Glutamatergic neuron (in vitro differentiated cells): ENCODE measurements around the gene TAPT1. TPM values are rescaled to one million over a fixed set of nuclear protein-coding genes. Genes with fewer than 3 reads are reported as not detected.

Experiments used
- DNase-seq: peaks from one replicate; pipeline ENCODE4 v3.0.0; 2022
- H3K27ac Mint-ChIP-seq: one replicate; pipeline ENCODE4 v1.8.0; 2020; ENCODE audit warnings: mild to moderate bottlenecking, mixed read lengths, inconsistent platforms; ENCODE audit not compliant: unreplicated experiment
- H3K27me3 Mint-ChIP-seq: one replicate; pipeline ENCODE4 v1.8.0; 2020; ENCODE audit warnings: mild to moderate bottlenecking, moderate library complexity, mixed read lengths, inconsistent platforms; ENCODE audit not compliant: unreplicated experiment
- H3K36me3 Mint-ChIP-seq: one replicate; pipeline ENCODE4 v1.8.0; 2020; ENCODE audit warnings: mild to moderate bottlenecking, mixed read lengths, inconsistent platforms; ENCODE audit not compliant: unreplicated experiment
- H3K4me1 Mint-ChIP-seq: one replicate; pipeline ENCODE4 v1.8.0; 2020; ENCODE audit warnings: mild to moderate bottlenecking, low read depth, mixed read lengths, inconsistent platforms; ENCODE audit not compliant: unreplicated experiment
- H3K4me3 Mint-ChIP-seq: one replicate; pipeline ENCODE4 v1.8.0; 2020; ENCODE audit warnings: mild to moderate bottlenecking, mixed read lengths, inconsistent platforms; ENCODE audit not compliant: unreplicated experiment
- H3K9me3 Mint-ChIP-seq: one replicate; pipeline ENCODE4 v1.8.0; 2020; ENCODE audit warnings: mild to moderate bottlenecking, moderate library complexity, mixed read lengths, inconsistent platforms; ENCODE audit not compliant: unreplicated experiment
- CTCF ChIP-seq: fragments of 200-600 bp; sonication (generic); IDR thresholded peaks from one replicate; pipeline ENCODE4 v1.5.0; 2021; ENCODE audit not compliant: partially characterized antibody, unreplicated experiment
- total RNA-seq: library from RNA; stranded (reverse); fragmentation: NEBNext Ultra II Directional; extraction: Animal tissue kit (Norgen Biotek cat#: 25700); gene quantifications from one replicate; pipeline ENCODE4 v1.2.1, GENCODE V29; 2021; ENCODE audit not compliant: unreplicated experiment

The TAPT1 gene
- total RNA-seq, 1 donor from 2014 or later, result 28.9 TPM

DNA sequence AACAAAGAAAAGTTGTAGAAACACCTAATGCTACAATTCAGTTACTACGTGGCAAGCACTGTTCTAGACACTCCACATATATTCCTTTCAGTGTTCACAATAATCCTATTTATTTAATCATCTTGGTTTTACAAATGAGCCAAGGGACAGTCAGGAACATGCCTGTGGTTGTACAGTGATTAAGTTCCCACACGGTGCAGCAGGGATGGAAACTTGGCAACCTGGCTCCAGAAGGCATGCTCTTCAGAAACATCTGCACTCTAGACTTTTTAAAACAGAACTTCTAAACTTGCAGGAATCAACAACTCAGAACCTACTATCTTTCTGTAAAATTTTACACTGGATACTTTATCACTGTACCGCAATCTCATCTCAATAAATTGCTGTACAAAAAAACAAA is 32.1 kb downstream of the TAPT1 start:
- Mint-ChIP-seq H3K36me3 (no peaks in the 10 kb centered on the region), H3K4me1 (peaks cover 19% of the 10 kb centered on the region), H3K27me3 (no peaks in the 10 kb centered on the region), H3K27ac (no peak overlapping the region), H3K4me3 (no peak overlapping the region), H3K9me3 (no peaks in the 10 kb centered on the region)
- TF ChIP-seq CTCF, result no peak
- no peak for DNase-seq

GRCh38 chr4:16192631-16193518 is 33.4 kb downstream of the TAPT1 start:
- Mint-ChIP-seq H3K9me3 (no peaks in the 10 kb centered on the region), H3K27ac (no peak overlapping the region), H3K4me3 (no peak overlapping the region), H3K4me1 (peaks cover 14% of the 10 kb centered on the region), H3K27me3 (no peaks in the 10 kb centered on the region), H3K36me3 (no peaks in the 10 kb centered on the region)
- TF ChIP-seq CTCF, result no peak
- no peak for DNase-seq

DNA sequence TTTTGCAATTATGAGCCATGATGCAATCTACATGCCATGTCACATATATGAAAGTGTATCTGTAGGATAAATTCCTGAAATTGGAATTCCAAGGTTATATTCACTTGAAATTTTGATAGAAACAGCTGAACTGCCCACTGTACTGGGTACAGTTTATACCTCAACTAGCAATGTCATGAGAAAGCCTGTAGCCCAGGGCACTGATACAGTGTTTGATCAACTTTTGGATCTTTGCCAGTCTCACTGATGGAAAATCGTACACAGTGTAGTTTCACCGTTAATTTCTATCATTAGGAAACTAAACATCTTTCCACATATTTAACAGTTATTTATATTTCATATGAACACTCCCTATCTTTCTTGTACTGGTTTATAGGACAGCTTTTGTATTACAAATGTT is 34.2 kb downstream of the TAPT1 start:
- no peaks in the 10 kb centered on the region for H3K9me3 Mint-ChIP-seq
- no peak overlapping the region for H3K4me3 Mint-ChIP-seq
- DNase-seq, result no peak
- no peak for TF ChIP-seq CTCF
- H3K4me1 Mint-ChIP-seq, result peaks cover 12% of the 10 kb centered on the region
- H3K27me3 Mint-ChIP-seq, result no peaks in the 10 kb centered on the region
- no peaks in the 10 kb centered on the region for H3K36me3 Mint-ChIP-seq
- H3K27ac Mint-ChIP-seq, result no peak overlapping the region

GRCh38 chr4:16187455-16187854 is 38.8 kb downstream of the TAPT1 start:
- no peak overlapping the region for H3K4me3 Mint-ChIP-seq
- H3K27me3 Mint-ChIP-seq, result no peaks in the 10 kb centered on the region
- no peak for DNase-seq
- no peak for TF ChIP-seq CTCF
- H3K4me1 Mint-ChIP-seq, result peaks cover 2% of the 10 kb centered on the region
- H3K27ac Mint-ChIP-seq, result no peak overlapping the region
- H3K9me3 Mint-ChIP-seq, result no peaks in the 10 kb centered on the region
- no peaks in the 10 kb centered on the region for H3K36me3 Mint-ChIP-seq

DNA sequence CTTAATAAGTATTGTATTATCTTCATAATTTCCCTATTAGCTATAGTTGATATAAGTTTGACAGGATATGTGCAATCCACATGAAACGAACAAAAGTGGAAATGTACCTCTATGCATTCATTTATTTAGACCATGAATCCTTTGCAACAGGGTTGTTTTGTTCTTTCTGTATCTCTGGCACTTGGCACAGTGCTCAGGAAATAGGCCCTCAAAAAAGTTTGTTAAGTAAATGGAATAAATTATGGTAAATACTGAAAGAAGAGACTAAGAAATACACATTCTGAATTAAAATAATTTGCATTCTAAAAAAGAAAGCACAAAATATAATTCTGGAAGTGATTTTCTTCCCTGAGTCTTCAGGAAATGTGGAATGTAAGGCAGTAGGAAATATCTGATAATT is 39.3 kb downstream of the TAPT1 start:
- Mint-ChIP-seq H3K27me3 (no peaks in the 10 kb centered on the region), H3K27ac (no peak overlapping the region), H3K36me3 (no peaks in the 10 kb centered on the region), H3K4me3 (no peak overlapping the region), H3K4me1 (no peaks in the 10 kb centered on the region), H3K9me3 (no peaks in the 10 kb centered on the region)
- TF ChIP-seq CTCF, result no peak
- no peak for DNase-seq
